GM23248 (cell line): Measurements from ENCODE around the gene MAPK8. TPM values are rescaled to one million over a fixed set of nuclear protein-coding genes. Genes with fewer than 3 reads are reported as not detected.

ENCODE experiments used
- DNase-seq: peaks from one replicate; pipeline ENCODE4 v3.0.0-alpha.2; 2015
- H2AFZ ChIP-seq: fragments of 200-600 bp; sonication (generic); 2 replicates; pipeline ENCODE4 v1.6.1; 2016; ENCODE audit warnings: antibody characterized with exemption
- H3F3A ChIP-seq: fragments of 200-600 bp; sonication (generic); 2 replicates; pipeline ENCODE4 v1.6.1; 2016; ENCODE audit warnings: mild to moderate bottlenecking, antibody characterized with exemption, mixed run types; ENCODE audit not compliant: insufficient read depth
- H3K27ac ChIP-seq: fragments of 200-600 bp; sonication (generic); 2 replicates; pipeline ENCODE4 v1.5.1; 2016; ENCODE audit warnings: mild to moderate bottlenecking
- H3K27me3 ChIP-seq: fragments of 200-600 bp; sonication (generic); replicated peaks from 2 replicates; pipeline ENCODE4 v1.6.1; 2016; ENCODE audit warnings: mild to moderate bottlenecking; ENCODE audit not compliant: insufficient read depth
- H3K36me3 ChIP-seq: fragments of 200-600 bp; sonication (generic); 2 replicates; pipeline ENCODE4 v1.6.1; 2016; ENCODE audit warnings: low read depth, mild to moderate bottlenecking
- H3K4me1 ChIP-seq: fragments of 200-600 bp; sonication (generic); 2 replicates; pipeline ENCODE4 v1.6.1; 2016; ENCODE audit warnings: mild to moderate bottlenecking; ENCODE audit not compliant: insufficient read depth
- H3K4me2 ChIP-seq: fragments of 200-600 bp; sonication (generic); one replicate; pipeline ENCODE4 v1.6.1; 2016; ENCODE audit warnings: mild to moderate bottlenecking; ENCODE audit not compliant: unreplicated experiment
- H3K4me3 ChIP-seq: fragments of 200-600 bp; sonication (generic); 2 replicates; pipeline ENCODE4 v1.5.1; 2016; ENCODE audit warnings: mild to moderate bottlenecking
- H3K79me2 ChIP-seq: fragments of 200-600 bp; sonication (generic); 2 replicates; pipeline ENCODE4 v1.6.1; 2016; ENCODE audit warnings: mild to moderate bottlenecking; ENCODE audit not compliant: insufficient read depth
- H3K9ac ChIP-seq: fragments of 200-600 bp; sonication (generic); 2 replicates; pipeline ENCODE4 v1.6.1; 2016; ENCODE audit warnings: mild to moderate bottlenecking
- H3K9me2 ChIP-seq: fragments of 200-600 bp; sonication (generic); 2 replicates; pipeline ENCODE4 v1.6.1; 2016; ENCODE audit warnings: mixed run types, mild to moderate bottlenecking, moderate library complexity; ENCODE audit not compliant: insufficient read depth
- H3K9me3 ChIP-seq: fragments of 200-600 bp; sonication (generic); one replicate; pipeline ENCODE4 v1.6.1; 2017; ENCODE audit warnings: low read depth
- H4K20me1 ChIP-seq: fragments of 200-600 bp; sonication (generic); 2 replicates; pipeline ENCODE4 v1.6.0; 2016; ENCODE audit not compliant: insufficient read depth
- EZH2 ChIP-seq: fragments of 200-600 bp; sonication (generic); IDR thresholded peaks from 2 replicates; pipeline ENCODE4 v1.6.1; 2018; ENCODE audit warnings: antibody characterized with exemption, mild to moderate bottlenecking; ENCODE audit not compliant: insufficient read depth, poor library complexity, severe bottlenecking
- EZH2phosphoT487 ChIP-seq: fragments of 200-600 bp; sonication (generic); IDR thresholded peaks from 2 replicates; pipeline ENCODE4 v1.6.1; 2018; ENCODE audit warnings: antibody characterized with exemption, moderate library complexity, mild to moderate bottlenecking, low read depth; ENCODE audit not compliant: insufficient read depth
- WGBS, 2 experiments: methylation state at CpG; one replicate each; pipeline ENCODE4 v1.1.6; 2015 to 2017; ENCODE audit warnings: low lambda C conversion rate in 2 of 2, low coverage in 1 of 2; ENCODE audit errors: missing lambda C conversion rate in 2 of 2; 5-methylcytosine and 5-hydroxymethylcytosine counted together
- in situ Hi-C: fragments of 300-500 bp; cut with MboI; formaldehyde crosslinking; loops from 2 replicates; pipeline ENCODE4 v1.15.0; 2020
- polyA plus RNA-seq: library from polyadenylated mRNA; unstranded; fragments of >200 nt; fragmentation: Nextera tagmentation; extraction: Ambion mirVana; gene quantifications from 2 replicates; pipeline ENCODE4 v1.2.1, GENCODE V29; 2016
- total RNA-seq: library from RNA; depleted of rRNA; stranded (reverse); fragments of >200 nt; shearing (Covaris generic); gene quantifications from 2 replicates; pipeline ENCODE4 v1.2.3, GENCODE V29; 2014

MAPK8 gene
- total and polyA plus RNA-seq, 2 experiments from 2014 or later, result 44.4 to 78.7 TPM

GRCh38 chr10:48309711-48310226, 3.3 kb downstream of the MAPK8 start:
- no peak overlapping the region for H3K9ac ChIP-seq
- 18 to 23% methylated on average over 2 of the region's 2 CpGs for WGBS, 2 experiments
- peak overlapping the region; percentile 74 for H3K4me2 ChIP-seq

GRCh38 chr10:48314107-48314506, 7.6 kb downstream of the MAPK8 start:
- Histone ChIP-seq H3K4me2 (no peak overlapping the region), H3K9ac (no peak overlapping the region), H3K4me3 (no peak overlapping the region), H3F3A (peaks cover 23% of the 10 kb centered on the region), H3K36me3 (no peaks in the 10 kb centered on the region), H3K27ac (no peak overlapping the region), H3K4me1 (peaks cover 24% of the 10 kb centered on the region), H3K9me3 (no peaks in the 10 kb centered on the region), H3K79me2 (peaks cover 99% of the 10 kb centered on the region), H3K9me2 (no peaks in the 10 kb centered on the region), H2AFZ (no peak overlapping the region), H4K20me1 (peaks cover 8% of the 10 kb centered on the region), H3K27me3 (no peaks in the 10 kb centered on the region)
- no peak for DNase-seq
- 67 to 82% methylated on average over 2 of the region's 2 CpGs for WGBS, 2 experiments
- TF ChIP-seq EZH2phosphoT487 (no peak), EZH2 (no peak)
- in situ Hi-C loops, result no loop called here

More at GRCh38 chr10:48309711-48310226, 3.3 kb downstream of the MAPK8 start:
- peaks cover 39% of the 10 kb centered on the region for H3K4me1 ChIP-seq
- no peaks in the 10 kb centered on the region; the same call in 1 of the 2 replicates for H4K20me1 ChIP-seq
- H3K9me3 ChIP-seq, result no peaks in the 10 kb centered on the region
- 0 out of 2 replicates have a peak, but pooled peaks cover 3% of the 10 kb centered on the region for H3K27me3 ChIP-seq
- peaks cover 38% of the 10 kb centered on the region for H3F3A ChIP-seq
- no peak overlapping the region for H2AFZ ChIP-seq
- no peaks in the 10 kb centered on the region for H3K9me2 ChIP-seq
- in situ Hi-C loops, result no loop called here
- DNase-seq, result peak; percentile 71
- peak overlapping the region; percentile 16 for H3K4me3 ChIP-seq
- H3K36me3 ChIP-seq, result no peaks in the 10 kb centered on the region
- TF ChIP-seq EZH2 (no peak), EZH2phosphoT487 (no peak)
- H3K79me2 ChIP-seq, result peaks cover 78% of the 10 kb centered on the region
- H3K27ac ChIP-seq, result peak overlapping the region; percentile 31

GRCh38 chr10:48316236-48316635, 9.8 kb downstream of the MAPK8 start:
- no peak overlapping the region for H3K9ac ChIP-seq
- no peak overlapping the region for H3K27ac ChIP-seq
- in situ Hi-C loops, result no loop called here
- H3K27me3 ChIP-seq, result no peaks in the 10 kb centered on the region
- H3F3A ChIP-seq, result 0 out of 2 replicates have a peak, but pooled peaks cover 13% of the 10 kb centered on the region
- no peaks in the 10 kb centered on the region for H3K9me3 ChIP-seq
- H3K79me2 ChIP-seq, result peaks cover 100% of the 10 kb centered on the region
- H3K4me3 ChIP-seq, result no peak overlapping the region
- 96% methylated on average over 4 of the region's 4 CpGs for WGBS, 2 experiments
- H3K9me2 ChIP-seq, result no peaks in the 10 kb centered on the region
- no peak for TF ChIP-seq EZH2phosphoT487
- no peak for TF ChIP-seq EZH2
- peaks cover 11% of the 10 kb centered on the region for H3K4me1 ChIP-seq
- H3K4me2 ChIP-seq, result no peak overlapping the region
- peaks cover 15% of the 10 kb centered on the region for H4K20me1 ChIP-seq
- no peaks in the 10 kb centered on the region for H3K36me3 ChIP-seq
- H2AFZ ChIP-seq, result no peak overlapping the region
- no peak for DNase-seq

- H3K79me2 ChIP-seq, result peaks cover 100% of the 10 kb centered on the region
- no peak overlapping the region for H3K4me2 ChIP-seq
- DNase-seq, result no peak
- H3K9me2 ChIP-seq, result no peaks in the 10 kb centered on the region
- H4K20me1 ChIP-seq, result peaks cover 24% of the 10 kb centered on the region
- no peaks in the 10 kb centered on the region for H3K9me3 ChIP-seq
- H3K36me3 ChIP-seq, result no peaks in the 10 kb centered on the region
- no peak overlapping the region for H3K27ac ChIP-seq
- peaks cover 16% of the 10 kb centered on the region; the same call in 1 of the 2 replicates for H3F3A ChIP-seq
- 70 to 75% methylated on average over 8 of the region's 8 CpGs for WGBS, 2 experiments
- H3K27me3 ChIP-seq, result no peaks in the 10 kb centered on the region
- TF ChIP-seq EZH2 (no peak), EZH2phosphoT487 (no peak)
- no peak overlapping the region for H2AFZ ChIP-seq
- no peak overlapping the region for H3K9ac ChIP-seq
- in situ Hi-C loops, result no loop called here
- H3K4me1 ChIP-seq, result peaks cover 11% of the 10 kb centered on the region
- H3K4me3 ChIP-seq, result no peak overlapping the region
Observed at GRCh38 chr10:48317321-48317990, 11.0 kb downstream of the MAPK8 start.
